ENCODE data around the gene ROR2. TPM values are rescaled to one million over a fixed set of nuclear protein-coding genes. Genes with fewer than 3 reads are reported as not detected.
"Not testable (repeated sequence)": the region's sequence is repeated elsewhere in the genome, so short reads cannot be mapped to it uniquely, and the experiment has no call there.

ROR2 gene
- total RNA-seq, 1 experiment from 2014 or later = 0.68 TPM

- ChIA-PET CTCF (no interaction called here), POLR2A (no interaction called here)
- BruUV-seq (replicated peaks) = no TSS peak
- no peaks in the 10 kb centered on the region for H3K36me3 Mint-ChIP-seq (ENCODE audit: insufficient read depth, unreplicated experiment)
- no peaks in the 10 kb centered on the region for H3K36me3 ChIP-seq (ENCODE audit: control insufficient read depth, insufficient read depth, low read length)
- no peak overlapping the region for H3K4me3 ChIP-seq (ENCODE audit: low read depth, low read length)
- no peaks in the 10 kb centered on the region for H3K9me3 ChIP-seq
- peaks cover 10% of the 10 kb centered on the region for H3K9me3 Mint-ChIP-seq (ENCODE audit: unreplicated experiment)
- no peak overlapping the region for H3K4me3 Mint-ChIP-seq (ENCODE audit: unreplicated experiment)
- no peaks in the 10 kb centered on the region for H3K4me1 ChIP-seq
- H3K27me3 ChIP-seq (replicated peaks; ENCODE audit: control insufficient read depth, insufficient read depth, low read length) = no peaks in the 10 kb centered on the region
- intact Hi-C loops (cut with micrococcal nuclease; ENCODE audit: unreplicated experiment) = no loop called here
- no peaks in the 10 kb centered on the region for H3K4me1 Mint-ChIP-seq (ENCODE audit: low read depth, unreplicated experiment)
- no peak for TF ChIP-seq CTCF (IDR thresholded peaks at IDR 0.05; ENCODE audit: insufficient read depth in 1 of 2, low read depth in 1 of 2, low read length in 1 of 2, severe bottlenecking in 1 of 2, unreplicated experiment in 1 of 2)
- DNase-seq = no peak
- no peaks in the 10 kb centered on the region for H3K27me3 Mint-ChIP-seq (ENCODE audit: insufficient read depth, unreplicated experiment)
- no peak overlapping the region for H3K27ac Mint-ChIP-seq (ENCODE audit: unreplicated experiment)
These were observed 431.6 kb downstream of the ROR2 start for GRCh38 chr9:91518462-91518861.

- Histone ChIP-seq H3K36me3 (ENCODE audit: control insufficient read depth, insufficient read depth, low read length) (no peaks in the 10 kb centered on the region), H3K4me1 (no peaks in the 10 kb centered on the region), H3K27me3 (replicated peaks; ENCODE audit: control insufficient read depth, insufficient read depth, low read length) (no peaks in the 10 kb centered on the region), H3K4me3 (ENCODE audit: low read depth, low read length) (no peak overlapping the region), H3K9me3 (no peaks in the 10 kb centered on the region)
- Mint-ChIP-seq H3K27ac (ENCODE audit: unreplicated experiment) (no peak overlapping the region), H3K4me3 (ENCODE audit: unreplicated experiment) (no peak overlapping the region), H3K4me1 (ENCODE audit: low read depth, unreplicated experiment) (no peaks in the 10 kb centered on the region), H3K9me3 (ENCODE audit: unreplicated experiment) (peaks cover 10% of the 10 kb centered on the region), H3K27me3 (ENCODE audit: insufficient read depth, unreplicated experiment) (no peaks in the 10 kb centered on the region), H3K36me3 (ENCODE audit: insufficient read depth, unreplicated experiment) (no peaks in the 10 kb centered on the region)
- POLR2A ChIA-PET = no interaction called here
- CTCF ChIA-PET = no interaction called here
- no peak for DNase-seq
- BruUV-seq (replicated peaks) = no TSS peak
- TF ChIP-seq CTCF (IDR thresholded peaks at IDR 0.05; ENCODE audit: insufficient read depth in 1 of 2, low read depth in 1 of 2, low read length in 1 of 2, severe bottlenecking in 1 of 2, unreplicated experiment in 1 of 2) = no peak
- intact Hi-C loops (cut with micrococcal nuclease; ENCODE audit: unreplicated experiment) = no loop called here
These were observed 432.2 kb downstream of the ROR2 start for GRCh38 chr9:91517801-91518200.

GRCh38 chr9:91517332-91517731 lies 432.7 kb downstream of the ROR2 start:
- H3K27me3 ChIP-seq (replicated peaks; ENCODE audit: control insufficient read depth, insufficient read depth, low read length); CTCF ChIA-PET: not testable (repeated sequence)

GRCh38 chr9:91516777-91517176 lies 433.3 kb downstream of the ROR2 start:
- no TSS peak for BruUV-seq (replicated peaks)
- Mint-ChIP-seq H3K27ac (ENCODE audit: unreplicated experiment) (no peak overlapping the region), H3K9me3 (ENCODE audit: unreplicated experiment) (peaks cover 16% of the 10 kb centered on the region), H3K36me3 (ENCODE audit: insufficient read depth, unreplicated experiment) (no peaks in the 10 kb centered on the region), H3K4me1 (ENCODE audit: low read depth, unreplicated experiment) (no peaks in the 10 kb centered on the region), H3K4me3 (ENCODE audit: unreplicated experiment) (no peak overlapping the region), H3K27me3 (ENCODE audit: insufficient read depth, unreplicated experiment) (no peaks in the 10 kb centered on the region)
- no peaks in the 10 kb centered on the region for H3K27me3 ChIP-seq (replicated peaks; ENCODE audit: control insufficient read depth, insufficient read depth, low read length)
- TF ChIP-seq CTCF (IDR thresholded peaks at IDR 0.05; ENCODE audit: insufficient read depth in 1 of 2, low read depth in 1 of 2, low read length in 1 of 2, severe bottlenecking in 1 of 2, unreplicated experiment in 1 of 2) = no peak
- no peak for DNase-seq
- ChIA-PET POLR2A (no interaction called here), CTCF (interaction anchor here (0.7 kb wide), 1 partner anchor 31 kb away, joined by 3 read pairs; no protein-coding TSS in a partner anchor)
- intact Hi-C loops (cut with micrococcal nuclease; ENCODE audit: unreplicated experiment) = no loop called here
- no peaks in the 10 kb centered on the region for H3K36me3 ChIP-seq (ENCODE audit: control insufficient read depth, insufficient read depth, low read length)
- H3K4me3 ChIP-seq (ENCODE audit: low read depth, low read length) = no peak overlapping the region
- no peaks in the 10 kb centered on the region for H3K9me3 ChIP-seq
- no peaks in the 10 kb centered on the region for H3K4me1 ChIP-seq

More at GRCh38 chr9:91517332-91517731, 432.7 kb downstream of the ROR2 start:
- H3K9me3 ChIP-seq; H3K36me3 ChIP-seq (ENCODE audit: control insufficient read depth, insufficient read depth, low read length); POLR2A ChIA-PET; intact Hi-C loops (cut with micrococcal nuclease; ENCODE audit: unreplicated experiment); H3K4me3 ChIP-seq (ENCODE audit: low read depth, low read length); H3K36me3 Mint-ChIP-seq (ENCODE audit: insufficient read depth, unreplicated experiment); H3K4me1 Mint-ChIP-seq (ENCODE audit: low read depth, unreplicated experiment); H3K4me1 ChIP-seq; DNase-seq; H3K27ac Mint-ChIP-seq (ENCODE audit: unreplicated experiment); H3K27me3 Mint-ChIP-seq (ENCODE audit: insufficient read depth, unreplicated experiment); H3K4me3 Mint-ChIP-seq (ENCODE audit: unreplicated experiment); BruUV-seq (replicated peaks): not testable (repeated sequence)
- peaks cover 11% of the 10 kb centered on the region for H3K9me3 Mint-ChIP-seq (ENCODE audit: unreplicated experiment)
